Neural progenitor cell (in vitro differentiated cells): ENCODE measurements around the gene DCDC2.

Experiments used
- CTCF ChIP-seq: fragments of 200-600 bp; sonication (generic); IDR thresholded peaks from 2 replicates; pipeline ENCODE4 v1.5.1; 2017; ENCODE audit warnings: antibody characterized with exemption, mild to moderate bottlenecking
- EZH2 ChIP-seq: fragments of 200-600 bp; sonication (generic); IDR thresholded peaks from 2 replicates; pipeline ENCODE4 v1.6.1; 2017; ENCODE audit warnings: antibody characterized with exemption, mild to moderate bottlenecking, moderate library complexity

GRCh38 chr6:24322924-24323323, 34.9 kb downstream of the DCDC2 start:
- TF ChIP-seq CTCF (no peak), EZH2 (no peak)
